ENCODE results near the gene SIRT3. TPM values are rescaled to one million over a fixed set of nuclear protein-coding genes. Genes with fewer than 3 reads are reported as not detected.

SIRT3 gene
- total RNA-seq, 1 experiment from 2014 or later, result 13.9 TPM

- H2BK120ac ChIP-seq (ENCODE audit: low read depth, low read length, poor library complexity, severe bottlenecking), result no peak overlapping the region
- H3K23ac ChIP-seq (ENCODE audit: insufficient read length, low read depth, low read length), result no peak overlapping the region
- H3K23me2 ChIP-seq (ENCODE audit: insufficient read length, low read depth, low read length, poor library complexity, severe bottlenecking), result peaks cover 6% of the 10 kb centered on the region
- no peak overlapping the region for H2AFZ ChIP-seq (ENCODE audit: low read length)
- no peak overlapping the region for H2BK5ac ChIP-seq (ENCODE audit: insufficient read length, low read length)
- no peak overlapping the region for H3K56ac ChIP-seq (ENCODE audit: insufficient read length, low read depth, low read length)
- no peak overlapping the region for H4K91ac ChIP-seq (ENCODE audit: insufficient read length, low read depth, low read length)
- H3K27me3 ChIP-seq (ENCODE audit: insufficient read depth, low read length), result no peaks in the 10 kb centered on the region
- no peak overlapping the region for H3K18ac ChIP-seq (ENCODE audit: insufficient read length, low read depth, low read length)
- H3K4ac ChIP-seq (ENCODE audit: low read depth, low read length), result no peak overlapping the region
- no peak overlapping the region for H4K8ac ChIP-seq (replicated peaks; ENCODE audit: insufficient read length, low read depth, low read length)
- no peaks in the 10 kb centered on the region for H4K20me1 ChIP-seq (ENCODE audit: control insufficient read depth, insufficient read depth, insufficient read length)
- peak overlapping the region; percentile 58; the same call in 1 of the 2 replicates for H3K14ac ChIP-seq (ENCODE audit: insufficient read depth, low read length)
- Mint-ChIP-seq H3K36me3 (ENCODE audit: insufficient read depth in 1 of 3, low read depth in 3 of 3) (peaks cover 4 to 15% (median 13%) of the 10 kb centered on the region in 3 experiments; a peak in 6 of 7 replicates), H3K4me1 (peaks cover 9 to 18% of the 10 kb centered on the region in 2 experiments), H3K9me3 (no peaks in the 10 kb centered on the region; a peak in 1 of 5 replicates), H3K4me3 (peak overlapping the region; percentile 95), H3K27ac (peak overlapping the region in 1 of 3 experiments; percentile 14; a peak in 2 of 7 replicates), H3K27me3 (ENCODE audit: low read depth) (no peaks in the 10 kb centered on the region; the same call in 1 of the 2 replicates)
- no peaks in the 10 kb centered on the region; the same call in 1 of the 2 replicates for H3K4me1 ChIP-seq (ENCODE audit: insufficient read depth, low read length)
- H3K79me2 ChIP-seq (ENCODE audit: insufficient read depth, low read length), result peaks cover 6% of the 10 kb centered on the region; the same call in 1 of the 2 replicates
- H3K27ac ChIP-seq (ENCODE audit: insufficient read length, low read depth, low read length), result no peak overlapping the region
- no peak for TF ChIP-seq CTCF (conservative IDR thresholded peaks at IDR 0.05)
- H2BK12ac ChIP-seq (ENCODE audit: insufficient read length, low read depth, low read length), result no peak overlapping the region
- peak overlapping the region; percentile 88 for H3K4me2 ChIP-seq (ENCODE audit: insufficient read depth, insufficient read length, low read length)
- no peak overlapping the region for H2BK15ac ChIP-seq (ENCODE audit: low read depth, low read length)
- peaks cover 4% of the 10 kb centered on the region for H3K79me1 ChIP-seq (ENCODE audit: insufficient read depth, low read depth, low read length, poor library complexity, severe bottlenecking)
- WGBS (ENCODE audit: extremely low coverage, insufficient read length, low lambda C conversion rate), result no CpG with 5 or more reads among the region's 13 CpGs
- peak overlapping the region; percentile 84 for H3K9ac ChIP-seq (ENCODE audit: extremely low read depth, insufficient read length, low read length)
- no peak overlapping the region for H2AK5ac ChIP-seq (ENCODE audit: insufficient read length, low read length)
- no peak overlapping the region for H2BK20ac ChIP-seq (ENCODE audit: low read depth, low read length, poor library complexity, severe bottlenecking)
- H3K9me3 ChIP-seq (ENCODE audit: control insufficient read depth, low read depth, low read length), result no peaks in the 10 kb centered on the region
- no peak overlapping the region for H4K5ac ChIP-seq (ENCODE audit: insufficient read length, low read depth, low read length)
- DNase-seq, result no peak
- no peak overlapping the region for H3T11ph ChIP-seq (ENCODE audit: low read length)
Measured at GRCh38 chr11:235609-235996, 539 bp downstream of the SIRT3 start.

Measured in H9 (cell line).